Ovary (tissue), 3 donors: Measurements from ENCODE around the gene TSPAN5.

Experiments used
- CTCF ChIP-seq, 3 donors: fragments of 450-650 bp in 2 of 3; fragments of 200-600 bp in 1 of 3; IDR thresholded peaks; one replicate each; pipeline versions ENCODE4 v1.5.1 to v1.8.0; 2016 to 2022; ENCODE audit warnings: antibody characterized with exemption in 3 of 3, mild to moderate bottlenecking in 1 of 3
- EP300 ChIP-seq: sonication (generic); formaldehyde crosslinking; IDR thresholded peaks from one replicate; pipeline ENCODE4 v1.6.1; 2017; ENCODE audit warnings: antibody characterized with exemption
- POLR2A ChIP-seq: fragments of 450-650 bp; IDR thresholded peaks from one replicate; pipeline ENCODE4 v1.6.1; 2017; ENCODE audit warnings: antibody characterized with exemption, mild to moderate bottlenecking, moderate library complexity
- donor health status: DM: no; HTN: no; CAD: no.

- TF ChIP-seq CTCF (IDR thresholded peaks at IDR 0.05) (no peak), POLR2A (no peak), EP300 (no peak)
Observed at GRCh38 chr4:98687876-98688275, 29.5 kb upstream of the TSPAN5 start.
